Motor neuron (in vitro differentiated cells): ENCODE data around the gene LDLRAD4. TPM values are rescaled to one million over a fixed set of nuclear protein-coding genes. Genes with fewer than 3 reads are reported as not detected.

Experiments
- ATAC-seq, 8 experiments: fragments of 200-7000 bp; cut with Tn5 transposase; replicated peaks in 6 of 8; 2 replicates each; pipeline ENCODE4 v1.8.0; 2021; ENCODE audit warnings: mild to moderate bottlenecking in 8 of 8, moderate library complexity in 8 of 8
- H3K27ac ChIP-seq, 2 donors: fragments of 250-450 bp; sonication (Bioruptor Pico); 2 replicates each; pipeline ENCODE4 v1.9.0; 2021; ENCODE audit warnings: antibody characterized with exemption in 2 of 2, mild to moderate bottlenecking in 2 of 2, moderate library complexity in 1 of 2
- H3K4me1 ChIP-seq, 2 donors: fragments of 250-450 bp; sonication (Bioruptor Pico); replicated peaks in 1 of 2; 2 replicates each; pipeline ENCODE4 v1.6.1; 2021; ENCODE audit warnings: antibody characterized with exemption in 2 of 2, mild to moderate bottlenecking in 2 of 2, moderate library complexity in 1 of 2
- H3K4me3 ChIP-seq, 5 donors: fragments of 250-450 bp; sonication (Bioruptor Pico); 2 replicates each; pipeline ENCODE4 v1.9.0; 2021; ENCODE audit warnings: antibody characterized with exemption in 5 of 5, mild to moderate bottlenecking in 5 of 5, moderate library complexity in 4 of 5
- WGBS, 10 experiments: fragments of 450-650 bp; shearing (Covaris generic); methylation state at CpG; one replicate each; pipeline ENCODE4 v1.0.0; 2022; 5-methylcytosine and 5-hydroxymethylcytosine counted together
- in situ Hi-C, 9 experiments: fragments of 400-800 bp; cut with MboI; loops; one replicate each; pipeline ENCODE4 v1.15.0; 2021; ENCODE audit warnings: low sequenced_read_pairs in 9 of 9, low pct_unique_long_range_greater_than_20kb in 2 of 9; ENCODE audit not compliant: unreplicated experiment in 9 of 9
- total RNA-seq, 8 experiments: library from RNA; unstranded; fragments of 300-600 nt; gene quantifications; 2 replicates each; pipeline versions ENCODE4 v1.2.3 to v1.2.4, GENCODE V29; 2022

The LDLRAD4 gene
- total RNA-seq, 8 experiments from 2014 or later: 0.25 to 39.8 (median 1.8) TPM

GRCh38 chr18:13584825-13585224 lies 366.3 kb downstream of the LDLRAD4 start:
- no peak overlapping the region for H3K27ac ChIP-seq
- 0 to 76% (median 43%) methylated on average over 1 to 9 of the region's 11 CpGs; no CpG with 5 or more reads in 1 of the 10 experiments for WGBS, 10 experiments

GRCh38 chr18:13585379-13586153 lies 367.0 kb downstream of the LDLRAD4 start:
- Histone ChIP-seq H3K27ac (no peak overlapping the region), H3K4me1 (peaks cover 19 to 41% of the 10 kb centered on the region in 2 donors), H3K4me3 (no peak overlapping the region)
- no peak for ATAC-seq
- in situ Hi-C loops: loop anchor here in 1 of 9 experiments (25.0 kb wide), 1 partner anchor 98 kb away; no protein-coding TSS in a partner anchor
- 8 to 94% (median 65%) methylated on average over 1 to 3 of the region's 4 CpGs; no CpG with 5 or more reads in 1 of the 10 experiments for WGBS, 10 experiments

More at GRCh38 chr18:13584825-13585224, 366.3 kb downstream of the LDLRAD4 start:
- ATAC-seq: peak in 5 of 8 experiments; percentile 47 to 72 (median 60)
- H3K4me3 ChIP-seq: no peak overlapping the region
- in situ Hi-C loops: loop anchor here in 1 of 9 experiments (25.0 kb wide), 1 partner anchor 98 kb away; no protein-coding TSS in a partner anchor
- peaks cover 25 to 48% of the 10 kb centered on the region in 2 donors for H3K4me1 ChIP-seq

- in situ Hi-C loops: loop anchor here in 1 of 9 experiments (25.0 kb wide), 1 partner anchor 100 kb away; no protein-coding TSS in a partner anchor
- 80 to 100% (median 92%) methylated on average over 1 of the region's 1 CpG; no CpG with 5 or more reads in 4 of the 10 experiments for WGBS, 10 experiments
- Histone ChIP-seq H3K4me1 (peaks cover 13 to 26% of the 10 kb centered on the region in 2 donors), H3K4me3 (no peak overlapping the region), H3K27ac (no peak overlapping the region)
- no peak for ATAC-seq
Measured at GRCh38 chr18:13587001-13587400, 368.4 kb downstream of the LDLRAD4 start.

- H3K27ac ChIP-seq: no peak overlapping the region
- in situ Hi-C loops: loop anchor here in 1 of 9 experiments (25.0 kb wide), 1 partner anchor 100 kb away; no protein-coding TSS in a partner anchor
- WGBS, 10 experiments: 49 to 100% (median 88%) methylated on average over 2 to 3 of the region's 3 CpGs; no CpG with 5 or more reads in 5 of the 10 experiments
- H3K4me1 ChIP-seq: peaks cover 9 to 22% of the 10 kb centered on the region in 2 donors
- H3K4me3 ChIP-seq: no peak overlapping the region
- no peak for ATAC-seq
Measured at GRCh38 chr18:13587477-13587876, 368.9 kb downstream of the LDLRAD4 start.

- Histone ChIP-seq H3K4me3 (no peak overlapping the region), H3K27ac (no peak overlapping the region), H3K4me1 (peaks cover 6 to 17% of the 10 kb centered on the region in 2 donors)
- 0 to 100% (median 80%) methylated on average over 1 to 3 of the region's 3 CpGs; no CpG with 5 or more reads in 1 of the 10 experiments for WGBS, 10 experiments
- no peak for ATAC-seq
- in situ Hi-C loops: loop anchor here in 1 of 9 experiments (25.0 kb wide), 1 partner anchor 101 kb away; no protein-coding TSS in a partner anchor
Measured at GRCh38 chr18:13587937-13588336, 369.4 kb downstream of the LDLRAD4 start.

GRCh38 chr18:13589316-13589715 lies 370.8 kb downstream of the LDLRAD4 start:
- 20 to 100% (median 80%) methylated on average over 1 to 4 of the region's 4 CpGs; no CpG with 5 or more reads in 5 of the 10 experiments for WGBS, 10 experiments
- in situ Hi-C loops: loop anchor here in 1 of 9 experiments (25.0 kb wide), 1 partner anchor 102 kb away; no protein-coding TSS in a partner anchor
- Histone ChIP-seq H3K27ac (no peak overlapping the region), H3K4me3 (no peak overlapping the region), H3K4me1 (peaks cover 4 to 13% of the 10 kb centered on the region in 2 donors)
- ATAC-seq: no peak

GRCh38 chr18:13589943-13590342 lies 371.4 kb downstream of the LDLRAD4 start:
- no peak for ATAC-seq
- Histone ChIP-seq H3K27ac (no peak overlapping the region), H3K4me1 (peaks cover under 1 to 9% of the 10 kb centered on the region in 2 donors), H3K4me3 (no peak overlapping the region)
- in situ Hi-C loops: loop anchor here in 1 of 9 experiments (25.0 kb wide), 1 partner anchor 103 kb away; no protein-coding TSS in a partner anchor
- whole genome bisulfite sequencing, 10 experiments: 67 to 97% (median 90%) methylated on average over 1 to 7 of the region's 9 CpGs; no CpG with 5 or more reads in 6 of the 10 experiments

GRCh38 chr18:13592246-13592645 lies 373.7 kb downstream of the LDLRAD4 start:
- Histone ChIP-seq H3K4me1 (no peaks in the 10 kb centered on the region), H3K4me3 (no peak overlapping the region), H3K27ac (no peak overlapping the region)
- no peak for ATAC-seq
- in situ Hi-C loops: loop anchor here in 1 of 9 experiments (25.0 kb wide), 1 partner anchor 105 kb away; no protein-coding TSS in a partner anchor
- 0 to 100% (median 70%) methylated on average over 1 to 3 of the region's 3 CpGs; no CpG with 5 or more reads in 1 of the 10 experiments for WGBS, 10 experiments

- Histone ChIP-seq H3K27ac (no peak overlapping the region), H3K4me3 (no peak overlapping the region), H3K4me1 (no peaks in the 10 kb centered on the region)
- in situ Hi-C loops: loop anchor here in 1 of 9 experiments (25.0 kb wide), 1 partner anchor 107 kb away; no protein-coding TSS in a partner anchor
- no peak for ATAC-seq
- 36 to 100% (median 86%) methylated on average over 1 to 2 of the region's 2 CpGs; no CpG with 5 or more reads in 3 of the 10 experiments for WGBS, 10 experiments
Measured at GRCh38 chr18:13594551-13594950, 376.0 kb downstream of the LDLRAD4 start.

- H3K4me3 ChIP-seq: no peak overlapping the region
- no peak overlapping the region for H3K27ac ChIP-seq
- no peaks in the 10 kb centered on the region for H3K4me1 ChIP-seq
- ATAC-seq: no peak
- in situ Hi-C loops: loop anchor here in 1 of 9 experiments (25.0 kb wide), 1 partner anchor 110 kb away; no protein-coding TSS in a partner anchor
Measured at GRCh38 chr18:13597068-13597467, 378.5 kb downstream of the LDLRAD4 start.

GRCh38 chr18:13598591-13598990 lies 380.0 kb downstream of the LDLRAD4 start:
- 20 to 100% (median 96%) methylated on average over 1 to 2 of the region's 2 CpGs; no CpG with 5 or more reads in 2 of the 10 experiments for WGBS, 10 experiments
- Histone ChIP-seq H3K27ac (no peak overlapping the region), H3K4me1 (no peaks in the 10 kb centered on the region), H3K4me3 (no peak overlapping the region)
- no peak for ATAC-seq
- in situ Hi-C loops: loop anchor here in 1 of 9 experiments (25.0 kb wide), 1 partner anchor 111 kb away; no protein-coding TSS in a partner anchor

GRCh38 chr18:13599031-13599430 lies 380.5 kb downstream of the LDLRAD4 start:
- WGBS, 10 experiments: 33 to 100% (median 74%) methylated on average over 1 of the region's 1 CpG; no CpG with 5 or more reads in 6 of the 10 experiments
- no peak overlapping the region for H3K4me3 ChIP-seq
- no peak overlapping the region for H3K27ac ChIP-seq
- ATAC-seq: no peak
- in situ Hi-C loops: loop anchor here in 1 of 9 experiments (25.0 kb wide), 1 partner anchor 112 kb away; no protein-coding TSS in a partner anchor
- no peaks in the 10 kb centered on the region for H3K4me1 ChIP-seq
